HG02678 (cell line): ENCODE measurements around the gene KLB.
"Not testable (repeated sequence)": the region's sequence is repeated elsewhere in the genome, so short reads cannot be mapped to it uniquely, and the experiment has no call there.

Source experiments
- ATAC-seq: cut with Tn5 transposase; IDR thresholded peaks from one replicate; pipeline ENCODE4 v1.9.1; 2021; ENCODE audit warnings: mild to moderate bottlenecking, moderate library complexity; ENCODE audit not compliant: unreplicated experiment

KLB gene

DNA sequence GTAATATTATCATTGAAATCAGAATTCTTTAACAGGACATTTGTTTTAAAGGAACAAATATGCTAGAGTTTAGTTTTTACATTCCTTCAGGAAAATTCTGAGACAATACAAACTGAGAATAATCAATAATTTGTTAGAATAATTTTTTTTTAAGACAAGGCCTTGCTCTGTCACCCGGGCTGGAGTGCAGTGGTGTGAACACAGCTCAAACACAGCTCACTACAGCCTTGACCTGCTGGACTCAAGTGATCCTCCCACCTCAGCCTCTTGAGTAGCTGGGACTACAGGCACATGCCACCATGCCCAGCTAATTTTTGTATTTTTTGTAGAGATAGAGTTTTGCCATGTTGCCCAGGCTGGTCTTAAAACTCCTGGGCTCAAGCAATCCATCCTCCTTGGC is 18.6 kb downstream of the KLB start:
- not testable (repeated sequence) for ATAC-seq

DNA sequence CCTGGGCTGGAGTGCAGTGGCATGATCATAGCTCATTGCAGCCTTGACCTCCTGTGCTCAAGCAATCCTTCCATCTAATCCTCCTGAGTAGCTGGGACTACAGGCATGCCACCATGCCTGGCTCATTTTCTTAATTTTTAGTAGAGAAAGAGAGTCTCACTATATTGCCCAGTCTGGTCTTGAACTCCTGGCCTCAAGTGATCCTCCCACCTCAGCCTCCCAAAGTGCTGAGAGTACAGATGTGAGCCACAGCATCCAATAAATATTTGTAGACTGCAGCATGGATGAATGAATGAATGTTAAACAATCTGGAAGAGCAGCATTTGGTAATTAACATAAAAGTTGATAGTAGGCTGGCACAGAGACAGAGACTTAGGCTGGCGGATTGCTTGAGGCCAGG is 20.0 kb downstream of the KLB start:
- no peak for ATAC-seq

DNA sequence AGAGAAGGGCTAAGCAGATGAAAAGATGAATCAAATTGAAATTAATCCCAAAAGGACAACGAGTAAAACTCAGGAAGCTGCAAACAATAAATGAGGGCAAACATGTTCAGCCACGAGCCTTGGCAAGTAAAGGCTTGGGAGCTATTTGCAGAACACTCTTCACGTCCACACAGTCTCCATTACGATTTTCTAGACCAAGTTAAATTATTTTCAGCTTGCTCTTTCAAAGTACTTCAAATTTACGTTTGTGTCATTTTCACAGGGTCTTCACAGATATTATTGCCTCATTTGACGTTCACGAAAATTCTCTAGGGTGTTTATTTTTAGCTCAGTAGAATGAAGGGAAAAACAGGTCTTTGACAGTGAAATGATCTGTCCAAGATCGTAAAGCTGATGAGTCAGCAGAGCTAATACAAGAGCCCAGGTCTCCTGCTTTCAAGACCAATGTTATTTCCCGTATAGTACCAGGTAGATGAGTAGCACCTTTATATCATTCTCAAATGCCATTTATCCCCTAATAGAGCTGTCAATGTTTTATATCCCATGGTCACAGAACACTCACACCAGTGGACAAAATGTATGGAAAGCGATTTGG is 20.9 kb downstream of the KLB start:
- ATAC-seq, result no peak

DNA sequence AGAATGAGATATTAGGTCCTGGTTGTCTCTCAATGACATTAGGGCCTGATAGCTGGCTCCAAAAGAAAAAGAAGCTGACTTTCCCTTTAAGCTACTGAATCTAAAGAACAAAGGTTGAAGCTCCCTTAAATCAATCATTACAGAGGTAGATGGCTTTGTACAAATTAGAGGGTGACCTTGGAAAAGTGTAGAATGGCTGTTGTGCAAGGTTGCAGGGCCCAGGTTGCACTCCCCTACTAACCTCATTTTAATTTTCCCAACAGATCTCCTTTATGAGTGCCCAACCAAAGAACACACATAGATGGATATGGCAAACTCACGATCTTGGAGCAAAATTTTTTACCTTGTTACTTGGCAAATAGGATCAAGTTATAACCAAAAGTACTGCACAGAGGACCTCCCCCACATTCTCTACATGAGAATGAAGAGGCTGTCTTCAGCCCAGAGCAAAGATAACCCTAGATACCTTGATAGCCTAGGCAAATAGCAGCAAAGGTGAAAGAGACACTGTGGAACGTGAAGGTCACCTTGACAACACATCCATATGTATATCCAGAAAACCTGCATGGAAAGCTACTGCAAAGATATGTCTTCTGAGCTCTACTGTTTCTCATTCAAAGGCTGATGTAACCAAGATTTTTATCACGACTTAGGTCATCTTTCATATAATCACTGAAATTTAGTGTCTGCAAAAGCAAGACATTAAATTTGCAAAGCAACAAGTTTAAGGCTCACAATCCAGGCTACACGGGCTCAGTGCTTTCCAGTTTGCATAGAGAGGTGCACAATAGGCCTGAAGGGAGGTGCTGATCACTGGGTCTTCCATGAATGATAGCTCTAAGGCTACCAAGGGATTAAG is 23.0 kb downstream of the KLB start:
- no peak for ATAC-seq

DNA sequence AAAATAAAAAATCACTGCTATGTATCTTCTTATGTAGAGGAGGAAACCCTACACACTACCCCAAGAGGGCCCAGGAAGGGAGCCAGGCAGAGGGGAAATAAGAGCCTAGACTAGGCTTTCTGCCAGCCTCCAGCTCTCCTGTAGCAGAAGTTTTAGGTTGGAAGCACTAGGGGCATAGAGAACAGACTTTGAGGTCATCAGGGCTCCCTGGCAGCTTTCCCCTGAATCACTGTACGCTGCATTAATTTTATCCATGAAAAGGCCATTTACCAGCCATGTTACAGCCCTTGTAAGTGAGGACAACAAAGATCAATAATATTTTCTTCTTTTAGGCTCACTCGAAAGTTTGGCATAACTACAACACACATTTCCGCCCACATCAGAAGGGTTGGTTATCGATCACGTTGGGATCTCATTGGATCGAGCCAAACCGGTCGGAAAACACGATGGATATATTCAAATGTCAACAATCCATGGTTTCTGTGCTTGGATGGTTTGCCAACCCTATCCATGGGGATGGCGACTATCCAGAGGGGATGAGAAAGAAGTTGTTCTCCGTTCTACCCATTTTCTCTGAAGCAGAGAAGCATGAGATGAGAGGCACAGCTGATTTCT is 27.3 kb downstream of the KLB start:
- ATAC-seq, result no peak

DNA sequence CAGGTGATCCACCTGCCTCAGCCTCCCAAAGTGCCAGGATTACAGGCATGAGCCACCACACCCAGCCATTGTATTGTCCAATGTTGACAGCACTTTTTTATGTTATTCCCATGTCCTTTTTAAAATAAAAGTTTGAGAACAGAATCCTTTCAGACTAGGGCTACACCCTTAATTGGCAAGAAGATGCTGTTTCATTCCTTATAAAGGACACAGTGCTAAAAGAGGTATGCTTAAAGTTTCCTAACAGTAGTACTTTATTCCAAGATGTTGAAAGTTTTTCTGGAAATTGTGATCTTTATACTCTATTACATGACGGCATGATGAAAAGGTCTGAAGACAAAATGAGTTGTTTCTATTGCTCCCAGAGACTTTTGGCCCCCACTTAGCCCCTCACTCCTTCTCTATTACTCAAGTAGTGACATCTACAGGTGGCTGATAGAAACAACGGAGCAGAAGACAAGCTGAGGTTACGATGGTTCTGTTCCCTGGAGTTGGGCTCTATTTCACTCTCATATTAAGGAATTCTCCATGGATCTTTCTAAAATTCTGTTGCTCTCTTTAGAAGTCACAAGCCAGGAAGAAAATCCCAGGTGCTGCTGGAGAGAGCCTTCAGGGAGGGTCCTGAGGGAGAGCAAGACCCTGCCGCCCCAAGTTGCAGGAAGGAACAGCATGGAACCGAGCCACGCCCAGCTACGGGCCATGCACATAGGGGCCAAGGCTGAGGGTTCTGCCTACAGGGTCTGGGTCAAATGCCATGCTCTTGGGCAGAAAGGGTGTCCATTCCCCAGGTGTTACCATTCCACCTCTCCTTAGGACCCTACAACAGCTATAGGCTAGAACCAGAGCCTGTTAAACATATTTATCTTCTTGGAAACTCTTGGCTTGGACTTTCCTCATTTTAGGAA is 29.2 kb downstream of the KLB start:
- ATAC-seq, result no peak

DNA sequence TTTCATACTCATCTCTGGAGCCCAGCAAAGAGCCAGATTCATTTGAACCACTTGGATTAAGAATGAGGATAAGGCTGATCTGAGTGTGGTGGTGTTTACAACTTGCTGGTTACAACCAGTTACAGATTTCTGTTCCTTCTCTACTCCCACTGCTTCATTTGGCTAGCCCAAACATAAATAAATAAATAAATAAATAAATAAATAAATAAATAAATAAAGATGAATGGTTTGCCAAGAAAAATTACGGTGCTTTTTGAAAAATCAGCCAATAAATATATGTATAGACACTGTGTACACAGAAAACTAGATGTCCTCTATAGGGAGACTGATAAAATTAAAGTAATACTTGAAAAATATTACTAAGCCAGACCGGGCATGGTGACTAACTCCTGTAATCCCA is 34.9 kb downstream of the KLB start:
- no peak for ATAC-seq

DNA sequence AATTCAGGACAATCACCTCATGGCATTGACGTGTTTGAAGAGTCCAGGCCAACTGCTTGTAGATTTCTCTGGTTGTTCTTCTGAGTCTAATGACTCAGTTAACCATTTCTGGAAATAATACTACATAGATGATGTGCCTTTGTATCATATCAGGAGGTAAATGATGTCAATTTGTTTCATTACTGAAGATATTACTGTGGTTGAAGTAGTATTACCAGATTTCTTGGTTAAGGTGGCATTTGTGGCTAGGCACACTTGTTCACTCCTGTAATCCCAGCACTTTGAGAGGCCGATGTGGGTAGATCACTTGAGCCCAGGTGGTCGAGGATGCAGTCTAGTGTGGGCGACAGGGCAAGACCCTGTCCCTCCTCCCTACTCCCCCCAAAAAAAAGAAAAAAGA is 36.3 kb downstream of the KLB start:
- no peak for ATAC-seq

DNA sequence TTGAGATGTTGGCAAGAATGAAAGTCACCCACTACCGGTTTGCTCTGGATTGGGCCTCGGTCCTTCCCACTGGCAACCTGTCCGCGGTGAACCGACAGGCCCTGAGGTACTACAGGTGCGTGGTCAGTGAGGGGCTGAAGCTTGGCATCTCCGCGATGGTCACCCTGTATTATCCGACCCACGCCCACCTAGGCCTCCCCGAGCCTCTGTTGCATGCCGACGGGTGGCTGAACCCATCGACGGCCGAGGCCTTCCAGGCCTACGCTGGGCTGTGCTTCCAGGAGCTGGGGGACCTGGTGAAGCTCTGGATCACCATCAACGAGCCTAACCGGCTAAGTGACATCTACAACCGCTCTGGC is 39.7 kb downstream of the KLB start:
- ATAC-seq, result no peak

DNA sequence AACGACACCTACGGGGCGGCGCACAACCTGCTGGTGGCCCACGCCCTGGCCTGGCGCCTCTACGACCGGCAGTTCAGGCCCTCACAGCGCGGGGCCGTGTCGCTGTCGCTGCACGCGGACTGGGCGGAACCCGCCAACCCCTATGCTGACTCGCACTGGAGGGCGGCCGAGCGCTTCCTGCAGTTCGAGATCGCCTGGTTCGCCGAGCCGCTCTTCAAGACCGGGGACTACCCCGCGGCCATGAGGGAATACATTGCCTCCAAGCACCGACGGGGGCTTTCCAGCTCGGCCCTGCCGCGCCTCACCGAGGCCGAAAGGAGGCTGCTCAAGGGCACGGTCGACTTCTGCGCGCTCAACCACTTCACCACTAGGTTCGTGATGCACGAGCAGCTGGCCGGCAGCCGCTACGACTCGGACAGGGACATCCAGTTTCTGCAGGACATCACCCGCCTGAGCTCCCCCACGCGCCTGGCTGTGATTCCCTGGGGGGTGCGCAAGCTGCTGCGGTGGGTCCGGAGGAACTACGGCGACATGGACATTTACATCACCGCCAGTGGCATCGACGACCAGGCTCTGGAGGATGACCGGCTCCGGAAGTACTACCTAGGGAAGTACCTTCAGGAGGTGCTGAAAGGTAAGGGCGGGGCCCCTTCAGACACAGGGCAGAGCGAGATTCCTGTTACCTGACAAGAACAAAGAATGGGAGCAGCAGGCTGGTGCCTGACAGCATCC is 40.3 kb downstream of the KLB start:
- peak; percentile 91 for ATAC-seq

DNA sequence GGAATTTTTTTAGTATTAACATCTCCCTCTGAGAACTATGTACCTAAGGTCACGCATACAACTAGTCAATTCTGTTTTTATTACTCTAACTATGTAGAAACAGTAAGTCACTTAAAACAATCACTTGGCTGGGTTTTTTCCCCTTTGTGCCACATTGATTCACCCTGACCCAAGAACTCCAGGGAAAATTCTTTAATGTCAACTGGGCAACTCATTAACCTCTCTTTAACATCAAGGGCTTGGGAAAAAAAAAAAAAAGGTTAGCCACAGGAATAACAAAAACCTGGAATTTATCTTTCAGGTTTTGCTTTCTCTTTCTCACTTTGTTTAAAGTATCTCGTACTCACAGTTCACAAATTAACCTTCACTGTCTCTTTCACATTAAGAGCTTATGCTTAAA is 43.9 kb downstream of the KLB start:
- no peak for ATAC-seq

DNA sequence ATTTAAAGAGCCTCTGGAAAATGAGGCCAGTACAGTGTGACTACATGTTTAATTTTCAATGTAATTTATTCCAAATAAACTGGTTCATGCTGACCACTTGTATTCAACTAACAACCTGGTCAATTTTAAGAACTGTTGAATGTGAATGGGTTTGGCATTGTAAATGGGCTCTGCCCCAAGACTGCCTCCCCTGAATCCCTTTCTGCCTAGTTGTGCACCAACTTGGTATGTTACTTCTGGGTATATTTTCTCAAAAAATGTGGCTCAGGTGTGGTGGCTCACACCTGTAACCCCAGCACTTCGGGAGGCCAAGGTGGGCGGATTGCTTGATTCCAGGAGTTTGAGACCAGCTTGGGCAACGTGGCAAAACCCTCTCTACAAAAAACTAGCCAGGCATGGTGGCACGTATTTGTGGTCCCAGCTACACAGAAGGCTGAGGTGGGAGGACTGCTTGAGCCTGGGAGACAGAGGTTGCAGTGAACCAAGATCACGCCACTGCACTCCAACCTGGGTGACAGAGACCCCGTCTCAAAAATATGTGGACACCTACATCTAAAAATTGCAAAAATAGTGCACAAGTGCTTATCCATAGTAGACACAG is 44.8 kb downstream of the KLB start:
- ATAC-seq, result no peak

DNA sequence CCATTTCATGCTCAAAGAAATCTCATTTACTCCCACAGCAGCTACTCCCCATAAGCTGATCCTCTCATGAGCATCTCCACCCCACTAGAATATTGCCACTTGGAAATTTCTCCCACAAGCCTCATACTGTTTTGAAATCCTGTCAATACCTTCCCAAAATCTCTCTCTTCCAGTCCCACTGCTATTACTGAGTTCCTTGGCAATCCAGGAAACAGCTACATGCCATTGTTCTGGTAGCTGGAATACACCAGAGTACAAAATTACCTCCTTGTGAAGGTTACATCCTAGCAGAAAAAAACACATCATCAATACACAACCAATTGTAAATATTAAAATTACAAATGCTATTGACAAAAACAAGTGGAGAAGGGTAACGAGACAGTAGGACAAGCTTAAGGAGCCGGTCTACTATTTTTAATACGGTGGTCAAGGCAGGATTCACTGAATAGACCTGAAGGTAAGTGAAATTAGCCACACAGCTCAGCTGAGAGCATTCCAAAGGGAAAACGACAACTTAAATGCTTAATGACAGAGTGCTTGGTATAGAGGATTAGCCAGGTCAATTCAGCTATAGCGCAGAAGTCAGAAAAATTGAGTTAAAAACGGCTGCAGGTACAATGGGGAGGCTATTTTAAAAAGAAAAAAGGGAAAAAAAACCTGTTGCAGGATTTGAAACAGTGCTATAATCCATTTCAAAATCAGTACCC is 45.6 kb downstream of the KLB start:
- no peak for ATAC-seq

DNA sequence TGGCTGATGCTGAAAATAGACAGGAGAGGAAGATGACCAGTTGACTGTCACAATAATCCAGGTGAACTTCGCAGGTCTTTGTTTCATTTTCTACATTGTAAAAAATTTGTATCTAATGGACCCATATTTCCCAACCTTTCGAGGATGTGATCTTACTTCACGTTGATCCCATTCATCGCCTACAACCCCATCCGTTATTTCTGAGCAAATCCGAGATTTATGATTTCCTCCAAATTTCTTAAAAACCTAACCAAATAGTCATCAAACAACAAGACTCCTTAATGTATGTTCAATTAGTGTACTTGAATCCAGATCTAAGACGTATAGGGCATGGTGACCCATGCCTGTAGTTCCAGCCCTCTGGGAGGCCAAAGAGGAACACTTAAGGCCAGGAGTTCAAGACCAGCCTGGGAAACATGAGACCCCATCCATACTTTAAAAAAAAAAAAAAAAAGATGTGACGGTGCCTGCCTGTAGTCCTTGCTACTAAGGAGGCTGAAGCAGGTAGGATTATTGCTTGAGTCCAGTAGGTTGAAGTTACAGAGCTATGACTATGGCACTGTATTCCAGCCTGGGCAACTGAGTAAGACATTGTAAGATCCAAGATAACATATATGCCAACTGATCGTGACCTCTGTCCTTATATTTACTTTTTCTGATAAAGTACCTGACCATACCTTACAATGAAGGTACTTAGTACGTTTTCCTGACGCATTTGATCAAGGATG is 46.3 kb downstream of the KLB start:
- ATAC-seq, result no peak

DNA sequence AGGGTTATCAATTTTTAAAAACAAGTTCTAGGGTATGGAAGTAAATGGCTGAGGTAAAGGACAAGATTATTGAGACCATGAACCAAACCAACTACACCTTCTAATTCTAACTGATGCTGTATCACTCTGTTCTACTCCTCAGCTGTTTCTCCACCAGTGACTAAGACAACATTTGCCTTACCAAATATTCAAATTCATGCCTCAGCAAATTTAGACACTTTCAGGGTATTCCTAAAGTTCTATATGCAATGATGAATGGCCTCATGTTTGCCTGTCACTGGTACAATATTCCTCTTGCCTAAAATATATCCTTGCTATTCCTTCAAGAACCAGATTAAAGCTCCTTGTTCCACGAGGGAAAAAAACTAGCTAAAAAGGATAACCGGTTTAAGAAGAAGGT is 47.0 kb downstream of the KLB start:
- ATAC-seq, result no peak

DNA sequence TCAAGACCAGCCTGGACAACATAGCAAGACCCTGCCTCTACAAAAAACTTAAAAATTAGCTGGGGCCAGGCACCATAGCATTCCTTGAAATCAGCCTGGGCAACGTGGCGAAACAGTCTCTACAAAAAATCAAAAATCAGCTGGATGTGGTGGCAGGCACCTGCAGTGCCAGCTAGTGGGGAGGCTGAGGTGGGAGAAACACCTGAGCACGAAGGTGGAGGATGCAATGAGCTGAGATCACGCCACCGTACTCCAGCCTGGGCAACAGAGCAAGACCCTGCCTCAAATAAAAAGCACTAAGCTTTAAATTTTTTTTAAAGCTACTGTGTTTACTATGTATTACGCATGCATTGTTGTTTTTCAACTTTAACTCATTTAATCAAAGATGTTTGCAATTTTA is 48.8 kb downstream of the KLB start:
- ATAC-seq, result no peak

DNA sequence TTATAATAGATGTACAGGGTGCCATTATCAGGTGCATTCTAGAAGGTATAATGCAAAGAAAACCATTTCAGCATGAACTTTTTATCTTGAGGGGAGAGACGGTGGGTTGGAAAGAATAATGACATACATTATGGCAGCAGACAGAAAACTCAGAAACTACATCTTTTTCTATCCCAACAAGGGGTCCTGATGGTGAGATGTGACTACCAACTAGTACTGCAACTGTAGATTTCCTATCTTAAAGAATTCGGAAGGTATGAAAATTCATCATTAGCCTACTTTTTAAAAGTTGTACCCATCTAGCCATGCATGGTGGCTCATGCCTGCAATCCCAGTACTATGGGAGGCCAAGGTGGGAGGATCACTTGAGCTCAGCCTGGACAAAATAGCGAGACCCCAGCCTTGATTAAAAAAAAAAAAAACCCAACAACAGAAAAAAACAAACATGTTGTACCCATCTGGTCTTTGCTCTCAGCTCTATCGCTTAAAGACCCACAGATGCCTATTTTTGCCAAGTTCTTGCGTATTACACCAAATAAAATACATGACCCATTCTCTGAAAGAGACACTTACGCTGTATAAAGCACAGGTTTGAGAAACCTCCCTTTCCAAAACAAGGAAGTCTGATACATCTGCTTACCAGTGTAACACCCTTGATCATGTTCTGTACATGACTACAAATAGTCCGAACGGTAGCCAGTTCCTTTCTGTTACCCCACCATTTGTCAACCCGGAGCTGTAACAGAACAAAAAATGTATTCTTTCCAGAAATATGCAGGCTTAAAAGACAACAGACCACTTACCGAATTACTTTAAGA is 50.4 kb downstream of the KLB start:
- no peak for ATAC-seq

DNA sequence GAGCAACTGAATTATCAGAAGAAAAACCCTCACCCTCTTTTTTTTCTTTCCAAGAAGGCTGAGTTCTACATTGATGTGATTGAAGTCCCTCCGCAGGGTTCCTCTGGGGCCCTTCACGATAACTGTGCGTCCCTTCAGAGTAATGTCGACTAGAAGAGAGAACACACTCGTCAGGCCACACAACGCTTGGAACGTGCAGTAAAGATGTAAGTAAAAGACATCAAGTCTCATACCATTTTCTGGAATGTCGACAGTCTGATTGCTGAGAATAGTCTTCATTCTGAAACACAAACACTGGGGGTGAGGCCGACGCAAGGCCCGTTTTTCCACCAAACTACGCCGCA is 51.4 kb downstream of the KLB start:
- ATAC-seq, result not testable (repeated sequence)
